Effector memory CD4-positive, alpha-beta T cell (primary cell): Measurements from ENCODE around the gene BAHCC1.

Experiments
- DNase-seq, 3 donors: peaks; one replicate each; pipeline ENCODE4 v3.0.0-alpha.2; 2020
- H3K27ac ChIP-seq: 2 replicates; pipeline ENCODE4 v1.7.0; 2013; ENCODE audit warnings: mild to moderate bottlenecking, low read length, moderate library complexity; ENCODE audit not compliant: insufficient read depth, poor library complexity, severe bottlenecking
- H3K27me3 ChIP-seq: replicated peaks from 2 replicates; pipeline ENCODE4 v1.7.0; 2013; ENCODE audit warnings: mild to moderate bottlenecking, low read length; ENCODE audit not compliant: insufficient read depth, control insufficient read depth, poor library complexity, severe bottlenecking
- H3K36me3 ChIP-seq: 2 replicates; pipeline ENCODE4 v1.7.0; 2013; ENCODE audit warnings: mild to moderate bottlenecking, low read length, moderate library complexity; ENCODE audit not compliant: control insufficient read depth, insufficient read depth
- H3K4me1 ChIP-seq: 2 replicates; pipeline ENCODE4 v1.7.0; 2013; ENCODE audit warnings: low read length, mild to moderate bottlenecking; ENCODE audit not compliant: control insufficient read depth, insufficient read depth, poor library complexity, severe bottlenecking
- H3K4me3 ChIP-seq: 2 replicates; pipeline ENCODE4 v1.7.0; 2013; ENCODE audit warnings: low read length, low read depth, mild to moderate bottlenecking; ENCODE audit not compliant: insufficient read depth, poor library complexity, severe bottlenecking
- H3K9me3 ChIP-seq: 2 replicates; pipeline ENCODE4 v1.7.0; 2013; ENCODE audit warnings: mild to moderate bottlenecking, low read length, moderate library complexity; ENCODE audit not compliant: control insufficient read depth

Gene BAHCC1

DNA sequence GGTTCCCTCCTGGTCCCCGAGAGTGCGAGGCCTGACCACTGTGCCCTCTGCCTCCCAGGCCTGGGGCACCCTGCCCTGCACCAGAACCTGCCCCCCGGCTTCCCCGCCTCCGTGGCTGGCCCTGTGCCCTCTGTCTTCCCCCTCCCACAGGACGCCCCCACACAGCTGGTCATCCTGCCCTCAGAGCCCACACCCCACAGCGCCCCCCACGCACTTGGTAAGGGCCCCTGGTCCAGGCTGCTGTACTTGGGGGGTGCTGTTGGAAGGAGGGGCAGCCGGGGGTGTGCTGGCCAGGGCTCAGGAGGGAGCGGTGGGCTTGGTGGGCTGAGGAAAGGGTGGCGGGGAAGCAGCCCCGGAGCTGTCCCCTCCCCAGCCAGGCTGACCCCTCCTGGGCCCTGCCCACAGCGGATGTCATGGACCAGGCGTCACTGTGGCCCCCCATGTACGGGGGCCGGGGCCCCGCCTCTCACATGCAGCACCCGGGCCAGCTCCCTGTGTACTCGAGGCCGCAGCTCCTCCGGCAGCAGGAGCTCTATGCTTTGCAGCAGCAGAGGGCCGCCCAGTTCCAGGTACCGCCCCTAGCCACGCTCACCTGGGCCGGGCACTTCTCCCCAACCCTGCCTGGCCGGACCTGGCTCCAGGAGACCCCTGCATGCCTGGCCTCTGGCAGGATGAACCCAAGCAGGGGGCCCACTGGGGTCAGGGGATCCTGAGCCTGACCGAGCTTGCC, 49.5 kb downstream of the BAHCC1 start:
- Histone ChIP-seq H3K27me3 (no peaks in the 10 kb centered on the region), H3K36me3 (no peaks in the 10 kb centered on the region), H3K4me1 (no peaks in the 10 kb centered on the region), H3K4me3 (no peak overlapping the region), H3K9me3 (no peaks in the 10 kb centered on the region), H3K27ac (no peak overlapping the region)
- DNase-seq = no peak

DNA sequence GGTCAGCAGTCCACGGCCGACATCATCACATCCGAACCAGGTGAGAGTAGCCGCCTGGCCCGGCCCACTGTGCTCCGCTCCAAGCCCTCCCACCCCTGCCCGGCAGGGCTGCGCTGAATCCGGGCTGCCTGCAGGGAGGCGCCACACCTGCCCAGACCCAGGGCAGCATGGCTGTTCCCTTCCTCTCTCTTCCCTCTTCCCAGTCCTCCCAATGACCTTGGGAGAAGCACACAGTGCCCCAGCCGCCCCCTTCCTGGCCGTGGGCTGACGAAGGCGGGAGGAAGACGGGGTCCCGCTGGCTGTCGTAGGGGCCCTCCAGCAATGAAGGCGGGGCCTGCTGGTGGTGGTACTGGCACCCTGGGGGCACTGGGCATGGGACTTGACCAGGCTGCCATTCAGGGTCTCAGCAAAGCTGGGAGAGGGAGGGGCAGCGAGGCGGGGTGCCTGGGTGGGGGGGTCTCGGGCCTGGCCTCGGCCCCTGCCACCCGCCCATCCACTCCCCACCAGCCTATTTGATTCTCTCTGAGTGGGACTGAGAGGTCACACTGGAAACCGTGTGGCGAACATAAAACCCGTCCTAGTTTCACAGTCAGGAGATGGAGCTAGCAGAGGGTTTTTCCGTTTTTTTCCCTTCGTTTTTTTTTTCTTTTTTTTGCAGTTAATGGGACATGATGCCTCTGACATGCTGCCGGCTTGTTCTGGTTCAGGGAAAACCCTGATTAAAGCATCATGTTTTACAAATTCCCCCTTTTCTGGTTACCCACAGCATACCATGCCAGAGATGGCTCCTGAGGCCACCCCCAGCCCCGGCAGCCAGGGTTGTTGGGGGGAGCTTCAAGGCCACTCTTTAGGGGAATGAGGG, 50.6 kb downstream of the BAHCC1 start:
- Histone ChIP-seq H3K4me1 (no peaks in the 10 kb centered on the region), H3K9me3 (no peaks in the 10 kb centered on the region), H3K27me3 (peaks cover 3% of the 10 kb centered on the region), H3K27ac (no peak overlapping the region), H3K36me3 (no peaks in the 10 kb centered on the region), H3K4me3 (no peak overlapping the region)
- DNase-seq = no peak

DNA sequence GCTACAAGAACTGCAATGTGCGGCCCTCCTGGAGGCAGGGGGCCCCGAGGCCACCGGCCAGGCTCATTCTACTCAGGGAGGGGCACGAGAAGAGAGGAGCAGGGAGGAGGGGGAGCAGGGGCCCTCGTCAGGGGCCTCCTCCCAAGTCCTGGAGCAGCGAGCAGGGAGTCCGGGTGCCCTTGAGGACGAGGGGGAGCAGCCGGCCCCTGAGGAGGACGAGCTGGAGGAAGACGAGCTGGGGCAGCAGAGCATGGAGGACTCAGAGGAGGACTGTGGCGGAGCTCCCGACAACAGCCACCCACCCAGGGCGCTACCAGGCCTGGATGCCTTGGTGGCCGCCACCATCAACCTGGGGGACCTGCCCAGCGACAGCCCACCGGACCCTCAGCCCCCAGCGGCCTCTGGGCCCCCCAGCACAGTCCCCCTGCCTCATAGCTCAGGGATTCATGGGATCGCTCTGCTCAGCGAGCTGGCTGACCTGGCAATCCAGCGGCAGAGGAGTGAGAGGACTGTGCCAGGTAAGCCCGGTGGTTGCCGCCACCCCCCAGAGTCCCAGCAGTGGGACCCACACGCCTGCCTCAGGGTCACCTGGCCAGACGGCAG, 52.2 kb downstream of the BAHCC1 start:
- Histone ChIP-seq H3K36me3 (no peaks in the 10 kb centered on the region), H3K27ac (no peak overlapping the region), H3K27me3 (peaks cover 3% of the 10 kb centered on the region), H3K4me1 (no peaks in the 10 kb centered on the region), H3K4me3 (no peak overlapping the region), H3K9me3 (no peaks in the 10 kb centered on the region)
- DNase-seq = no peak

DNA sequence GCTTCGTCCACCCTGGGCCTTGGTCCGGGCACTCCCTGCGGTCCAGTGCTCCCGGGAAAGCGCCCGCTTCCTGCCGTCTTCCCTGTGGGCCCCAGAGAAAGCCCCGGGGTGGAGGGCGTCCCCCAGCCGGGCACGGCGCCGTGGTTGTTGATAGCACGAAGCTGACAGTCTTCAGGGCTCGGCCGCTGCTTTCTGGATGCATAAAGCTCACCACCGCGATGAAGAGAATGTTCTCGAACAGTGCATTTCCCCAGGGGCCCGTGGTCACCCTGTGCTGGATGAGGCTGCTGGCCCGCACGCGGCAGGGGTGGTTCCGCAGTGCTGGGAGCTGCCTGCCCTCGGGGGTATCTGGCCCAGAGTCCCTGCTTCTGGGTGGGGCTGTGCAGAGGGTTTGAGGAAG, 53.2 kb downstream of the BAHCC1 start:
- H3K36me3 ChIP-seq = no peaks in the 10 kb centered on the region
- H3K27me3 ChIP-seq = peaks cover 3% of the 10 kb centered on the region
- no peak overlapping the region for H3K4me3 ChIP-seq
- H3K4me1 ChIP-seq = peaks cover 6% of the 10 kb centered on the region
- no peak for DNase-seq
- H3K9me3 ChIP-seq = no peaks in the 10 kb centered on the region
- no peak overlapping the region for H3K27ac ChIP-seq

DNA sequence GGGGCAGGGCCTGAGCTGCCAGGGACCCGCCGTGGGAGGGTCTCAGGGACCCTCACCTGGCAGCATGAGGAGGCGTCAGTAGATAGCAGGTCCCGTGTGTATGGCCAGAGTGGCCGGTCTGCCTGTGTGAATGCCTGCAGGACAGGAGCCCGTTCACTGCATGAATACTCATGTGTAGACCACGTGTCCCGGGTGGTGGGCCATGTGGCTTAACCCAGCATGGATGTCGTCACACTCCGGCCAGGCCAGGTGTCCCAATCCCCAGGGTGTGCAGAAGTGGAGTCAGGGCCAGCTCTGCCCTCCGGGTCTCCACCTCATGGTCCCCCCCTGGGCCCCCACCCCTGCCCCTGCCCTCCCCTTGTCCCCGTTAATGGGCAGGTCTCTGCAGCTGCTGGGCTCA, 53.7 kb downstream of the BAHCC1 start:
- DNase-seq = no peak
- Histone ChIP-seq H3K9me3 (no peaks in the 10 kb centered on the region), H3K27ac (no peak overlapping the region), H3K4me1 (peaks cover 11% of the 10 kb centered on the region), H3K36me3 (no peaks in the 10 kb centered on the region), H3K27me3 (peaks cover 3% of the 10 kb centered on the region), H3K4me3 (no peak overlapping the region)

DNA sequence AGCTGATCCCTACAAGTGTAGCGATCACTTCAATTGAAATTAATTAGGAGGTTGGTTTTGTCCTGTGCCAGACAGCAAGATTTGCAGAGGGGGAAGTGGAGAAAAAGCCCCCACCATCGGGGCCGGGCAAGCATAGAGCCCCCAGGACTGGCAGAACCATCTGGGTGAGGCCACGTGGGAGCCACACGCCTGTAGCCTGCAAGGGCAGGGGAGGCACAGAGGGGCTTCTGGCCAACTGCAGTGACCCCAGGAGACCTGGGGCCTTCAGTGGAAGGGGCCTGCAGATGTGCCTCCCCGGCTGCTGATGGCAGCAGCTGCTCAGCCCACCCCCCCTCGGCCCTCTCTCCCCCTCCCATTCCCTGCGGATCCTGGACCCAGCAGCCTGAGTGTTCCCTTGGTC, 54.1 kb downstream of the BAHCC1 start:
- no peak for DNase-seq
- H3K9me3 ChIP-seq = no peaks in the 10 kb centered on the region
- peaks cover 13% of the 10 kb centered on the region for H3K4me1 ChIP-seq
- peaks cover 3% of the 10 kb centered on the region for H3K27me3 ChIP-seq
- H3K4me3 ChIP-seq = no peak overlapping the region
- no peaks in the 10 kb centered on the region for H3K36me3 ChIP-seq
- no peak overlapping the region for H3K27ac ChIP-seq

DNA sequence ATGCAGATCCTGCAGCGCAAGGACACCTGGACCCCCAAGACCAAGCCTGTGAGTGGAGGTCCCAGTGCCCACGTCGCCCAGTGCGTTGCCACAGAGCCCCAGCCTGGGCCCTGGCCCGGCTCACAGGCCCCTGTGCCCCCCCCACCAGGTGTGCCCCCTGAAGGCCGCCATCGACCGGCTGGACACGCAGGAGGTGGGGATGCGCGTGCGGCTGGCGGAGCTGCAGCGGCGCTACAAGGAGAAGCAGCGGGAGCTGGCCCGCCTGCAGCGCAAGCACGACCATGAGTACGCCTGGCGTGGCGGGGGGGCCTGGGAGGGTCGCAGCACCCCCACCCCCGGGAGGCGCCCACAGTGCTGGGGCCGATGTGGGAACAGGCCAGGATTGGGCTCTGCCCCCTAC, 56.6 kb downstream of the BAHCC1 start:
- no peak for DNase-seq
- peaks cover 13% of the 10 kb centered on the region for H3K4me1 ChIP-seq
- no peak overlapping the region for H3K27ac ChIP-seq
- H3K27me3 ChIP-seq = peaks cover 3% of the 10 kb centered on the region
- no peak overlapping the region for H3K4me3 ChIP-seq
- no peaks in the 10 kb centered on the region for H3K9me3 ChIP-seq
- H3K36me3 ChIP-seq = no peaks in the 10 kb centered on the region

DNA sequence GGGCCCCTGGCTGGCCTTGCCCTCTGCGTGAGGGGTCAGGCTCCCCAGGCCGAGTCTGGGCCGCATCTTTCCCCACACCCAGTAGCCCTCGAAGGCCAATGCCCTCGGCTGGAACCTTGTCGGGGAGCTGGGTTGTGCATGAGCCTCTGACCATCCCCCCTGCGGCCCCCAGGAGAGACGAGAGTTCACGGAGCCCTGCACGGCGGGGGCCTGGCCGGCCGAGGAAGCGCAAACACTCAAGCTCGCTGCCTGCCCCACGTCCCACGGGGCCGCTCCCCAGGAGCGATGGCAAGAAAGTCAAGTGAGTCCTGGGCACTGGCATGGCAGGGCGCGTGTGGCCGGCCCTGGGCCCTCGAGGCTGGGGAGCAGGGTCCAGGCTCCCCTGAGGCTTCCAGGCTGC, 57.3 kb downstream of the BAHCC1 start:
- Histone ChIP-seq H3K27ac (no peak overlapping the region), H3K36me3 (no peaks in the 10 kb centered on the region), H3K4me3 (no peak overlapping the region), H3K4me1 (peaks cover 13% of the 10 kb centered on the region), H3K27me3 (peaks cover 3% of the 10 kb centered on the region), H3K9me3 (no peaks in the 10 kb centered on the region)
- DNase-seq = no peak

DNA sequence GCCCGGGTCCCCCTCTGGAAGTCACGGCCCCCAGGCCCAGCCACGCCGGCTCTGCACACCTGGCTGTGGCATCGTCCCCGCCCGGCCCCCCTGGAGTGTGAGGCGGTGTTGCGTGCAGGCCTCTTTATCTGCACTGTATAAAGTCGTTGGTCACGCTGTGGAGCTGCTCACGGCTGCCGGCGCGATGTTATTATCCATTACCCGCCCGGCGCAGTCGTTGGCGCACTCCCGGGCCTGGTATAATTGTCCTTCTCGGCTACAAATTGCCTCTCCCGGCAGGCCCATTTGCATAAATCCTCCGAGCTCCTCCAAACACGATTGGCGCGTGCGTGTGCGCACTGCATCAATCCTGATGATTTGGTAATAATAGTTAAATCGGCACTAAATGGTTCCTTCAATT, 57.8 kb downstream of the BAHCC1 start:
- Histone ChIP-seq H3K27ac (no peak overlapping the region), H3K27me3 (peaks cover 3% of the 10 kb centered on the region), H3K9me3 (no peaks in the 10 kb centered on the region), H3K4me3 (no peak overlapping the region), H3K36me3 (no peaks in the 10 kb centered on the region), H3K4me1 (peaks cover 13% of the 10 kb centered on the region)
- DNase-seq = no peak

DNA sequence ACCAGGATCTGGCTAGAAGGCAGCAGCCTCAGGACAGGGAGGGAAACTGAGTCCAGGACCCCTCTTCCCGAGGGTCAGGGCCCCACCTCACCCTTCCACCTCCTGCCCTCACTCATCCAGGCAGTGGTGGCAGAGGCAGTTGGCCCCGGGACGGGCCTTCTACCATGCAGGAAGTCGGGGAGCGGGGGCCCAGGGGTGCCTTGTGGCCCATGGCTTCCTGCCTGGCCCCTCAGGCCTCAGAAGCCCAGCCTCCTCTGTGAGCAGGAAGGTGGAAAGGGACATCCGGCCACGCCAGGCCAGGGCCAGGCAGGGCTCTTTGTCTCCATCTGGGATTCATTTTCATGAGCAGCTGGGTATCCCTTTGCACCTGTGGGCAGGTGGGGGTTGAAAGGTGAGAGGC, 58.5 kb downstream of the BAHCC1 start:
- H3K9me3 ChIP-seq = no peaks in the 10 kb centered on the region
- peaks cover 13% of the 10 kb centered on the region for H3K4me1 ChIP-seq
- no peak for DNase-seq
- H3K4me3 ChIP-seq = no peak overlapping the region
- no peaks in the 10 kb centered on the region for H3K36me3 ChIP-seq
- H3K27ac ChIP-seq = no peak overlapping the region
- H3K27me3 ChIP-seq = peaks cover 3% of the 10 kb centered on the region
